Measurements from ENCODE around the gene LIPT2.

DNA sequence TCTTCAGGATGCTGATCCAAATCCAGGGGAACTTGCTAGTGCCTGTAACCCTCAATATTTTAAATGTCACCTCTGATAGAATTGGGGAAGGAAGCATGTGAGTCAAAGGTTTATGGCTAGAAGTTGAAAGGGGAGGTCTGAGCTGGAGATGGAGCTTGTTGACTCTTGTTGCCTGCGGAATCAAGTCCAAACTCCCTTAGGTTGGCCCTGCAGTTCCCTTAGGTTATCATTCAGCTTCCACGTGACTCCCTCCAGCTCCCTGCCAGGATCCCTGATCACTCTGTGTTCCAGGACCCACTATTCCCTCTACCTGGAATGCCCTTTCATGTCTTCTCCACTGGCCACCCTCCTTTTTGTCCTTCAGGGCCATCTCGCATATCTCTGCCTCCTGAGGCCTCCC lies 26.2 kb upstream of the LIPT2 start:
- TF ChIP-seq SMC3 (IDR thresholded peaks at IDR 0.05; ENCODE audit: low read depth, low read length) = no peak
- TF ChIP-seq RFX5 (IDR thresholded peaks at IDR 0.05; ENCODE audit: low read depth, low read length) = no peak
- TF ChIP-seq, protein P1, sequence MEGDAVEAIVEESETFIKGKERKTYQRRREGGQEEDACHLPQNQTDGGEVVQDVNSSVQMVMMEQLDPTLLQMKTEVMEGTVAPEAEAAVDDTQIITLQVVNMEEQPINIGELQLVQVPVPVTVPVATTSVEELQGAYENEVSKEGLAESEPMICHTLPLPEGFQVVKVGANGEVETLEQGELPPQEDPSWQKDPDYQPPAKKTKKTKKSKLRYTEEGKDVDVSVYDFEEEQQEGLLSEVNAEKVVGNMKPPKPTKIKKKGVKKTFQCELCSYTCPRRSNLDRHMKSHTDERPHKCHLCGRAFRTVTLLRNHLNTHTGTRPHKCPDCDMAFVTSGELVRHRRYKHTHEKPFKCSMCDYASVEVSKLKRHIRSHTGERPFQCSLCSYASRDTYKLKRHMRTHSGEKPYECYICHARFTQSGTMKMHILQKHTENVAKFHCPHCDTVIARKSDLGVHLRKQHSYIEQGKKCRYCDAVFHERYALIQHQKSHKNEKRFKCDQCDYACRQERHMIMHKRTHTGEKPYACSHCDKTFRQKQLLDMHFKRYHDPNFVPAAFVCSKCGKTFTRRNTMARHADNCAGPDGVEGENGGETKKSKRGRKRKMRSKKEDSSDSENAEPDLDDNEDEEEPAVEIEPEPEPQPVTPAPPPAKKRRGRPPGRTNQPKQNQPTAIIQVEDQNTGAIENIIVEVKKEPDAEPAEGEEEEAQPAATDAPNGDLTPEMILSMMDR (conservative IDR thresholded peaks at IDR 0.05; ENCODE audit: low read depth, low read length) = no peak
- no peak for TF ChIP-seq POLR2A (IDR thresholded peaks at IDR 0.05; ENCODE audit: low read depth, low read length)
- TF ChIP-seq RAD21 (IDR thresholded peaks at IDR 0.05; ENCODE audit: low read length) = no peak

Measured in IMR-90 (cell line).